WERI-Rb-1 (cell line): Measurements from ENCODE around the gene LSAMP.

Experiments
- DNase-seq: peaks from one replicate; pipeline ENCODE4 v3.0.0-alpha.2; 2020
- H3K27ac ChIP-seq: fragments of 250-450 bp; sonication (Bioruptor Pico); 2 replicates; pipeline ENCODE4 v1.5.1; 2020; ENCODE audit warnings: mild to moderate bottlenecking, moderate library complexity
- H3K27me3 ChIP-seq: fragments of 250-450 bp; sonication (Bioruptor Pico); 2 replicates; pipeline ENCODE4 v1.5.1; 2021; ENCODE audit warnings: mild to moderate bottlenecking, low read depth, moderate library complexity; ENCODE audit not compliant: insufficient read depth, severe bottlenecking
- H3K36me3 ChIP-seq: fragments of 250-450 bp; sonication (Bioruptor Pico); 2 replicates; pipeline ENCODE4 v1.5.1; 2020; ENCODE audit warnings: mild to moderate bottlenecking, moderate library complexity
- H3K4me3 ChIP-seq: 2 replicates; pipeline ENCODE4 v1.5.1; 2011; ENCODE audit warnings: low read depth, mild to moderate bottlenecking, control low read depth, low read length
- H3K9me3 ChIP-seq: fragments of 250-450 bp; sonication (Bioruptor Pico); 2 replicates; pipeline ENCODE4 v1.5.1; 2021; ENCODE audit warnings: mild to moderate bottlenecking, moderate library complexity; ENCODE audit not compliant: severe bottlenecking
- TF ChIP-seq, protein P1 (sequence below): IDR thresholded peaks from 2 replicates; pipeline ENCODE4 v1.5.1; 2011; ENCODE audit warnings: low read depth, mild to moderate bottlenecking, control low read depth, inconsistent platforms, low read length

The LSAMP gene

DNA sequence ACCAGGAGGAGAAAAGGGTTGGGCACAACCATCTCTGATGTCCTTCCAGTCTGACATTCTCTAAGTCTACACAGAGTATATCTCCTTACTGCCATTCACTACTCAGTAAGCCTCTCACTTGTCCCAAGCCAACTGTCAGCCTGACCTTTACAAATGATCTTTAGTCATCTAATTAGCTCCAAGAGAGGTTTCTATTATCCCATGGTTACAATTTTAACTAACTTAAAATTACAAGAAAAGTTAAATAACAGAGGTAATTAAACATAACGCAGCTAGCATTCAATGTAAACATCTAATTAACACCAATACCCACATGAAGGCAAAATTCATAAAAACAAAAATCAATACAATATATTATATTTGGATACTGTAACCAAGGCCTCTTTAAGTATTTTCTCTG is 126.9 kb downstream of the LSAMP start:
- Histone ChIP-seq H3K4me3 (no peak overlapping the region), H3K27me3 (no peaks in the 10 kb centered on the region), H3K36me3 (no peaks in the 10 kb centered on the region), H3K9me3 (no peaks in the 10 kb centered on the region), H3K27ac (no peak overlapping the region)
- TF ChIP-seq, protein P1, sequence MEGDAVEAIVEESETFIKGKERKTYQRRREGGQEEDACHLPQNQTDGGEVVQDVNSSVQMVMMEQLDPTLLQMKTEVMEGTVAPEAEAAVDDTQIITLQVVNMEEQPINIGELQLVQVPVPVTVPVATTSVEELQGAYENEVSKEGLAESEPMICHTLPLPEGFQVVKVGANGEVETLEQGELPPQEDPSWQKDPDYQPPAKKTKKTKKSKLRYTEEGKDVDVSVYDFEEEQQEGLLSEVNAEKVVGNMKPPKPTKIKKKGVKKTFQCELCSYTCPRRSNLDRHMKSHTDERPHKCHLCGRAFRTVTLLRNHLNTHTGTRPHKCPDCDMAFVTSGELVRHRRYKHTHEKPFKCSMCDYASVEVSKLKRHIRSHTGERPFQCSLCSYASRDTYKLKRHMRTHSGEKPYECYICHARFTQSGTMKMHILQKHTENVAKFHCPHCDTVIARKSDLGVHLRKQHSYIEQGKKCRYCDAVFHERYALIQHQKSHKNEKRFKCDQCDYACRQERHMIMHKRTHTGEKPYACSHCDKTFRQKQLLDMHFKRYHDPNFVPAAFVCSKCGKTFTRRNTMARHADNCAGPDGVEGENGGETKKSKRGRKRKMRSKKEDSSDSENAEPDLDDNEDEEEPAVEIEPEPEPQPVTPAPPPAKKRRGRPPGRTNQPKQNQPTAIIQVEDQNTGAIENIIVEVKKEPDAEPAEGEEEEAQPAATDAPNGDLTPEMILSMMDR, result no peak
- no peak for DNase-seq

DNA sequence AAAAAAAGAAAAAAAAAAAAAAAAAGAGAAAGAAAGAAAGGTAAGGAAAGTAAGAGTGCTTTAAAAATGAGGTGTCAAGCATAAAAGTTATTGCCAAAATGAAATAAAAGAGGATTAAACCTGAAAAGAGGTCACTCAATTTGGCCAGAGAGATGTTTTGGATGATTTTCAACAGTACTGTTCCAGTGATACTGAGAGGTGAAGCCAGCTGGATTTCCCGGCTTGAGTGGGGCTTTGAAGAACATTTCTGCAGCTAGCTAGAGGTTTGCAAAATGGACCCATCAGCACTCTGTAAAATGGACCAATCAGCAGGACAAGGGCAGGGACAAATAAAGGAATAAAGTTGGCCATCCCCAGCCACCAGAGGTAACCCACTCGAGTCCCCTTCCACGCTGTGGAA is 128.5 kb downstream of the LSAMP start:
- TF ChIP-seq, protein P1, result no peak
- Histone ChIP-seq H3K4me3 (no peak overlapping the region), H3K9me3 (no peaks in the 10 kb centered on the region), H3K27me3 (no peaks in the 10 kb centered on the region), H3K27ac (no peak overlapping the region), H3K36me3 (no peaks in the 10 kb centered on the region)
- no peak for DNase-seq

DNA sequence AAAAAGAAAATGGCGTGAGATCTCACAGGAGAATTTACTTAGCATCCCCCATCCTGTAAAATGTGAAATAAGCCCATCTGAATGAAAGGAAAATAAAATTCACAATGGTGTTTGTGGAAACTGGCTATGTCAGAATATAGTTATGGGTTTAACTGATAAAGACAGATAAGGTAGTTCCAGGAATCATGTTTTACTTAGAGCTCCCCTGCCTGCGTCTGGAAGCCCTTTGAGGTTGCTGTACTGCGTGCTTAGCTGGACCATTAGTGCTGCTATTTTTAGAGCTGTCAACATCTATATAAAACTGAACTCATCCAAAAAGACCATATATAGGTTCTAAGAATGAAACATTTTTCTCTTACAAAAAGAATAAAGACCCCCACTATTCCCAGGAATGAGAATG is 130.8 kb downstream of the LSAMP start:
- no peak for DNase-seq
- H3K27ac ChIP-seq, result no peak overlapping the region
- no peak overlapping the region for H3K4me3 ChIP-seq
- H3K27me3 ChIP-seq, result no peaks in the 10 kb centered on the region
- H3K9me3 ChIP-seq, result no peaks in the 10 kb centered on the region
- no peaks in the 10 kb centered on the region for H3K36me3 ChIP-seq
- TF ChIP-seq, protein P1, result no peak

DNA sequence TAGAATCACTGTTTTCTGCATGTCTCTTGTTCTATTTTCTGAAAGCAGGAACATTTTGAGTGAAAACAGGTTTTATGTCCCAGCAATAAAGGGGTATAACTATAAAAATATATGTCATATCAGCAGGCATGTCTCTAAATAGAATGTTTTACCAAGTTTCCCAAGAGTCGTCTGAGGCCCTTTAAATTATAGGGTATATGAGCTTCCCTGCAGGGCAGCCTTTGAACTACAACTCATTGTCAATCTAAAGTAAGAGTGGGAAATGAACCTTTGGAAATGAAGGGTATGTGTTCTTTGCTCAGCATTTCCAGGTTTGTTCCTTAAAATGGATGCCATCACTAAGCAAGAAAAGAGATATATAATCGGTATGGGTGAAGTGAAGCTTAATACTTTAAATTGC is 138.6 kb downstream of the LSAMP start:
- H3K4me3 ChIP-seq, result no peak overlapping the region

DNA sequence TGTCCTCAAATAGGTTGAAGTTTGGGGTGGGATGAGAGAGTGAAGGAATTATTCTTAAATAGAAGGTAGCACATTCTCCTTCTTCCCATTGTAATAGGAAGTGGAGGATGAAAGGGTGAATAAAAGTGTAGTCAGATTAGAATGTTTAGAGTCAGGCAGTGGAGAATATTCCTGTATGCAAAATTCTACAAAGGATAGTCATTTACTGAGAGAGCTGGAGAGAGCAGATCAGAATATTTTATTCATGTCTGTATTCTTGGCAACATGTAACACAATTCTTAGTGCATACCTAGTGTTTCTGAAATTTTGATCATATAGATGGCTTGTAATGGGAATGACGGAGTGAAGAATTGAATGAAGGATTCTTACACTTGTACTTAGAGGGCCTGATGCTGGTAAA is 139.1 kb downstream of the LSAMP start:
- TF ChIP-seq, protein P1, result no peak
- no peak for DNase-seq
- Histone ChIP-seq H3K9me3 (no peaks in the 10 kb centered on the region), H3K36me3 (no peaks in the 10 kb centered on the region), H3K27ac (no peak overlapping the region), H3K27me3 (no peaks in the 10 kb centered on the region), H3K4me3 (no peak overlapping the region)

More for the DNA sequence above, 138.6 kb downstream of the LSAMP start:
- Histone ChIP-seq H3K27me3 (no peaks in the 10 kb centered on the region), H3K27ac (no peak overlapping the region), H3K9me3 (no peaks in the 10 kb centered on the region), H3K36me3 (no peaks in the 10 kb centered on the region)
- no peak for DNase-seq
- TF ChIP-seq, protein P1, result no peak

DNA sequence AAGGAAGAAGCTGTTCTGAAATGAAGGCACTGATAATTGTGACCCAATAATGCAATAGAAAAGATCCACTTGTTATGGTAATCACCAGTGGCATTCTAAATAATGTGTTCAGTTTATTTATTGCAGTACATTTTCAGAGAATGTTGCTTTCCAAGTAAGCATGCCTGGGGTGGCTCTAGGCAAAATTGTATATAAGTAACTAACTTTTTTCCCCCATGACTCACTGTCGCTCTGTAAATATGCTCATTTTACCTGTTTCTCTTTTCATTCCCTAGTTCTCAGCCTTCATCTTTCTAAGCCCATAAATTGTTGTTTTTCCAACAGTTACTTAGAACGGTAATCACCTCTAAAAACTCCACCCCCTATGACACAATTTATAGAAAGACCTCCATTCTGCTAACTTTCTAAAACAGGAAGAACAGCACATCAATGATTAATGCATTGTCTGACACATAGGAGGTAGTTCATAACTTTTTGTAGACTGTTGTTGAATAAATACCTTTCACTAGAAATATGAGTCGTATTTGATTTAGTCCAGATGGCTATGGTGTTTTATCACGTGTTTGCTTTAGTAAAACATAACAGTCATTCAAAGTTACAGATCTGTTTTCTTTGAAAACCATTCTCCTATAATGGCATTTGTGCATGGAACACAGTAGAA is 143.1 kb downstream of the LSAMP start:
- TF ChIP-seq, protein P1, result no peak
- DNase-seq, result no peak
- no peak overlapping the region for H3K4me3 ChIP-seq

More for the DNA sequence above, 143.1 kb downstream of the LSAMP start:
- no peak overlapping the region for H3K27ac ChIP-seq
- H3K36me3 ChIP-seq, result no peaks in the 10 kb centered on the region
- no peaks in the 10 kb centered on the region for H3K9me3 ChIP-seq
- no peaks in the 10 kb centered on the region for H3K27me3 ChIP-seq
